Suppressor macrophage treated with lipopolysaccharide for 4 hours (primary cell): ENCODE measurements around the gene ITGAE.
A peak's percentile ranks its signal among the peaks of the same experiment; 100 is the strongest.
"Not testable (repeated sequence)": the region's sequence is repeated elsewhere in the genome, so short reads cannot be mapped to it uniquely, and the experiment has no call there.

ENCODE experiments used
- DNase-seq: peaks from one replicate; pipeline ENCODE4 v3.0.0-alpha.2; 2020

ITGAE gene

DNA sequence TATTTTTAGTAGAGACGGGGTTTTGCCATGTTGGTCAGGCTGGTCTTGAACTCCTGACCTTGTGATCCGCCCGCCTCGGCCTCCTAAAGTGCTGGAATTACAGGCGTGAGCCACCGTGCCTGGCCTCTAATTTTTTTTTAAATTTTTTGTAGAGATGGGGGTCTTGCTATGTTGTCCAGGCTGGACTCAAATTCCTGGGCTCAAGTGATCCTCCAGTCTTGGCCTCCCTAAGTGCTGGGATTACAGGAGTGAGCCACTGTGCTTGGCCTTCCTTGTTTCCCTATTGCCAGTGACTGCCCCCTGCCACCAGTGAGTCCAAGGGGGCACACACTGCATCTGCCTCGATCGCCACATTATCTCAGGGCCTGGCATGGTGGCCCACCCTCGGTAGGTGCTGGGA lies 6.8 kb downstream of the ITGAE start:
- DNase-seq = not testable (repeated sequence)

DNA sequence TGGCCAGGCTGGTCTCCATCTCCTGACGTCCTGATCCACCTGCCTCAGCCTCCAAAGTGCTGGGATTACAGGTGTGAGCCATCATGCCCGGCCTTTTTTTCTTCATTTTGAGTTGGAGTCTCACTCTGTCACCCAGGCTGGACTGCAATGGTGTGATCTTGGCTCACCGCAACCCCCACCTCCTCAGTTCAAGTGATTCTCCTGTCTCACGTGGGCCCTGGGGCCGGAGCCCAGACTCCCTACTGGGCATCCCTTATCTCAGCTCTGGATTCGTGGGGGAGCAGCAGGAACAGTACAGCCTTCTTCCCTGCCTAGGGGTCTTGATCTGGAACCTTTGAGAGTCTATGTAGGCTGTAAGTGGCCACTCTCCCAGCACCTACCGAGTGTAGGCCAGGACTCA lies 7.7 kb downstream of the ITGAE start:
- not testable (repeated sequence) for DNase-seq

GRCh38 chr17:3792481-3792880 lies 8.5 kb downstream of the ITGAE start:
- no peak for DNase-seq

GRCh38 chr17:3788200-3788599 lies 12.8 kb downstream of the ITGAE start:
- peak; percentile 10 for DNase-seq

GRCh38 chr17:3785323-3785722 lies 15.7 kb downstream of the ITGAE start:
- not testable (repeated sequence) for DNase-seq

DNA sequence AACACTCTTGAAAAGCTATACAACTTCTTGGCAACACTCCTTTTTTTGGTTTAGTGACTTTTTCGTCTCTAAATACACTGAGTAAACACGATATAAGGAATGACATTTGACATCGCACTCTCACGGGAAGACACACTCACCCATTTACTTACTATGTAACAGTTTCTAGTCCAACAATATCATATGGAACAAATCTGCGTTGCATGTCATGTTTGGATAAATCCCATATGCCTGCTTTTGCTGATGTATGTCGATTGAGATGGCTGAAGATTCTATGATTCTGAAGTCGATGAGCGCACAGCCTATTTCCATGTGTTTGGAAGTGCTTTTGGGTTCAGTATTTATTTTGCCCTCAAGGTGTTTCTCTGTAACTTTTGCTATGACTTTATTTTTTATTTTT lies 18.2 kb downstream of the ITGAE start:
- no peak for DNase-seq

- no peak for DNase-seq
Measured at GRCh38 chr17:3780986-3781385, 20.0 kb downstream of the ITGAE start.

- no peak for DNase-seq
Measured at GRCh38 chr17:3777366-3778120, 23.4 kb downstream of the ITGAE start.

- DNase-seq = no peak
Measured at GRCh38 chr17:3773966-3774365, 27.0 kb downstream of the ITGAE start.

DNA sequence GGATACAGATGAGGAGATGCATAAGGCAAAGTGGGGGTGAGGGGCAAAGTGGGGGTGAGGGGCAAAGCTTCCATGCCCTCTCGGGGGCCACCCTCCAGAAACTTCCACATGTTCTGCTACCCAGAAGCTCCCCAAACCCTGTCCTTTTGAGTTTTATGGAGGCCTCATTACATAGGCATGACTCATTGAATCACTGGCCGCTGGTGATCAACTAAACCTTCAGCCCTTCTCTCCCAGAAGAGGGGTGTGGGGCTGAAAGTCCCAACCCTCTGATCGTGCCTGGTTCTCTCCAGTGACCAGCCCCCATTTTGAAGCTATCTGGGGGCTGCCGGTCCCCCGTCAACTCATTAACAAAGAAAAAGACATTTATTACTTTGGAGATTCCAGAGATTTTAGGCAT lies 27.5 kb downstream of the ITGAE start:
- peak; percentile 16 for DNase-seq

DNA sequence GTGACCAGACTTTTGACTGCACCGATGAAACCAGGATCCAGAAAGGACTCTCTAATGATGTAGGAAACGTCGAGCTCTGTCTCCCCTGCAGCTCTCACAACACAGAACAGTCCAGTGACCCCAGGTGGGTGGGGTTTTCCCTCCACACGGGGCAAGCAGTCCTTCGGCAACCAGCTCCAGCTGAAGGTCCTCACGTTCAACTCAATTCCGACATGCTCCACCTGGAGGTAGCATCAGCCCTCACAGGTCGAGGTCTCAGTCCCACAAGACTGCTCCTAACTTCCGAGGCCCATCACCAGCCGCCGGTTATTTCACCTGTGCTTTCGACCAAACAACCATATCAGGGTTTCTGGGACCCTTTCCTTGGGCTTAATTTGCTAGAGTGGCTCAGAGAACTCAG lies 28.2 kb downstream of the ITGAE start:
- no peak for DNase-seq

GRCh38 chr17:3771140-3771539 lies 29.8 kb downstream of the ITGAE start:
- no peak for DNase-seq

GRCh38 chr17:3770466-3770865 lies 30.5 kb downstream of the ITGAE start:
- DNase-seq = peak; percentile 12

DNA sequence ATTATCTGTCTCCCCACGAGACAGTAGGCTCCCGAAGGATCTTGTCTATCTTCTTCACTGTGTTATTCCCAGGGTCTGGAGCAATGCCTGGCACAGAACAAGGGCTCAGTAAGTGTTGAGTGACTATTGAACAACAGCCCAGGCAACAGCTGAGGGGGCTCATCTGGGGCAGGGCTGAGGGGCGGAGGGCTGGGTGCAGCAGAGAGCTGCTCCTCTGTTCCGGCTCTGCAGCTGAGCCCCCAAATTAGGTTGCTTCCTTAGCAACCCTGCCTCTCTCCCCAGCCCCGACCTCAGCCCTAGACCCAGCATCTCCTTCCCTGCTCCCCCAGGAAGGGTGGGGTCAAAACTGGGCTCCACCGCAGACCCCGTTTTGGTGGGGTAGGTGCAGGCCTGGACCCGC lies 32.2 kb downstream of the ITGAE start:
- no peak for DNase-seq

DNA sequence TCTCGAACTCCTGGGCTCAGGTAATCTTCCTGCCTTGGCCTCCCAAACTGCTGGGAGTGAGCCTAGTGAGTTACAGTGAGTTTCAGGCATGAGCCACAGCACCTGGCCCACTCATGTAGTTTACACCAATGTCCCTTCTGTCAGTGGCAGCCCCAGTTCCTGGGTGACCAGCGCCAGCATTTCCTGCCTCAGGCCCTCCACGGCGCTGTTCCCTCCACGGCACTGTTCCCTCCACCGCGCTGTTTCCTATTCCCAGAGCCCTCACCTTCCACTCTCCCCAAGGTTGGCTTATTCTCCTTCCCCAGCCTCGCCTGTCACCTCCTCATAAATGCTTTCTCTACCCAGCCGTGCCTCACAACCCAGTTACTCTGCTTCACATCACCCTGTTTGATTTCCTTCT lies 32.6 kb downstream of the ITGAE start:
- DNase-seq = no peak

DNA sequence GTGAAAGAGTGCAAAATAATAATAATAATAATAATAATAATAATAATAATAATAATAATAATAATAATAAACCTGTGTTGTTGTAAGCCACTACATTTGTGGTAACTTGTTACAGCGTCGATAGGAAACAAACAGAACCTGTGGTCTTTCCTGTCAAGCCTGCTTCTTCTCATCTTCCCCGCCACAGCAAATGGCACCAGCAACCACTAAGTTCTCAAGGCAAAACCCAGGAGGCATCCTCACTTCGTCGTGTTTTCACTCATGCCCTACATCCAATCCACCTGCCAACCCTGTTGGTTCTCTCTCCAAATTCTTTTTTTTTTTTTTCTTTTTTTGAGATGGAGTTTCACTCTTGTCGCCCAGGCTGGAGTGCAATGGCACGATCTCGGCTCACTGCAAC lies 34.2 kb downstream of the ITGAE start:
- DNase-seq = no peak

DNA sequence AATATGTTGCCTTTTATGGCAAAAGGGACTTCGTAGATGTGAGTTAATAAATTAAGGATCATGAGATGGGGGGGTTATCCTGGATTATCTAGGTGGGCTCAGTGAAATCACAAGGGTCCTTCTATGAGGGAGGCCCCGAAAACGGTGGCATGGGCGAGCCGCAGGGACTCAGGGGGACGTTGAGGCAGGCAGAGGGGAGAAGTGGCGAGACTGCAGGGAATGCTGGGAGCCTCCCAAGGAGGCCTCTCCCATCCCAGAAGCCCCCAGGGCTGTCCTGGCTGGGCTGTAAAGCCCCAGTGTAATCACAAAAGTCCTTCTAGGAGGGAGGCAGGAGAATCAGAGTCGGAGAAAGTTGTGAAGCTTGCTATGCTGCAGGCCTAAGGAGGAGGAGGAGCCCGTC lies 35.0 kb downstream of the ITGAE start:
- no peak for DNase-seq

GRCh38 chr17:3763777-3764170 lies 37.2 kb downstream of the ITGAE start:
- no peak for DNase-seq

GRCh38 chr17:3762922-3763776 lies 37.8 kb downstream of the ITGAE start:
- peak; percentile 43 for DNase-seq

DNA sequence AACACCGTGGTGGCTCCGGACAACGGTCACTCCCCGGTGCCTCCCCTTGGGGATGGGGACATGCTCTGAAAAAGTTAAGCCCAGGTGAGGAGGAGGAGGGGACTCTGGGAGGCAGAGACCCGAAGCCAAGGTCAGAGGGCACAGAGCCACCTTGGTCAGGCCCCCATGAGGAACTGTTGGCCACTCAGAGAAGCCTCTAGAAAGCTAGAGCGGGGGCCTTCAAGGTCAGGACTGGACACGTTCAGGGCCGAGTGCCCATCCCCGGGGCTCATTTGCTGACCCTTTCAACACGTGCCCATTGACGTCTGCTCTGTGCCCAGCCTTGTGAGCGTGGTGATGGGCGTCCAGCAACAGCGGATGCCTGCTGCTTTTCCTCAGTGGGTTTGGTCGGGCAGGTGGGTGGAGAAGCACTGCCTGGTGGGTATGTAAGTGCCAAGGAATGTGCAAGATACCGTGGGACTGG lies 39.0 kb downstream of the ITGAE start:
- no peak for DNase-seq

DNA sequence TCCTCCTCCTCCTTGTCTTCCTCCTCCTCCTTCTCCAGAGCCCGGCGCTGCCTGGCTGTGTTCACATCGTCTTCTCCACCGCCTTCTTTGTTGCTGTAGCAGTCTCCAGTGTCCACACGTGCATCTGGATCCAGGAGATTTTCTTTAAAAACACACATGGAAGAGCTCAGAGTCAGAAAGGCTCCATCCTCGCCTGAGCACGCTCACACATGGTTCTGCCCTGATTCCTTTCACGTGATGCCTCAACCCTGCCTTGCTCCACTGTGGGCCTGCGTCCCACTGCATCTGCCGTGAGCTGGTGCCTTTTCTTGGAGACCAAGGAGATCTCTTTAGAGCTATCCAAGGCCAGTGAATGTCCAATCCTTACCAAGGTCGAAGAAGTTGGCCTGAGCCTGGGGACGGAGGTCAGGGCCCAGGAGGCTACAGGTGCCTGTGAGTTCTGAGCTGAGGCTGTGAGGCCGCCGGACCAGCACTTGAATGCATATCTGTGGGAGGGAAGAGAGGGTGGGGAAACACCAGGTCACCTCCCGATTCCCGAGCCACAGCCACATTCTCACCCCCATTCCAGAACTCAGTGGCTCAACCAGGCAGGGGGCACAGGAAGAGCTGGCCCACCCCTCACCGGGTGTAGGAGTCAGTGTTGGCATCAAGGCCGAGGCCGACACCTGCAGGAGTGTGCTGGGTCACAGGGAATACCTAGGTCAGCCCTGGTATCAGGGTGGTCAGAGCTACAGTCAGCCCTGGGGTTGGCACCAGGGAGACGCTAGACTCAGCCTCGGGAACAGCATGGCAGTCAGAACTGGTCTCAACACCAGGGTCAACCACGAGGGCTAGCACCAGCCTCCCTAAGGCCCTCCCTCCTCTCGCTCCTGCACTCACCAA lies 39.7 kb downstream of the ITGAE start:
- DNase-seq = no peak

DNA sequence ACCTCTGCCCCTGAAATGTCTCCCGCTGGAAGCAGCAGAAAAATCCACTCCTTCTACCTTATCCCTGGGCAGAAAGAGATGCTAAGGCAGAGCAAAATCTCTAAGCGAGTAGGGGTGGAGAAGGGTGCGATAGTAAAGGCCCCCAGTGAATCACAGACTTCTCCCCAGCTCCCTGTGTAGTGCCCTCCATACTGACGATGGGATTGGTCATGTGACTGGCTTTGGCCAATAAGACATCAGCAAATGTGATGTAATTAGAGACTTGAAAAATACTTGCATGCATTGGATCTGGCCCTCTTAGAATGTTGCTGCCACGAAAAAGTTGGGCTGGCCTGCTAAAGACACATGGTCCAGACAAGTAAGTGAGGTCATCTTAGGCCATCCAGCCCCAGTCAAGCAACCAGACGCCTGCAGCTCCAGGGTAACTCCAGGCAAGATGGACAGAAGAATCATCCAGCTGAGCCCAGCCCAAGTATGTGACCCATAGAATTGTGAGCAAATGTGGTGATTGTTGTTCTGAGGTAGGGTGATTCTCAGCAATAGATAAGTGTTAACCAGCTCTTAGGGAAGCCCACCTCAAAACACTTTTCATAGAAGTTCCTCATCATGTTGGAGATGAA lies 41.3 kb downstream of the ITGAE start:
- DNase-seq = no peak
